Thoracic aorta (tissue), 2 donors: ENCODE measurements around the gene TIMM17A. TPM values are rescaled to one million over a fixed set of nuclear protein-coding genes. Genes with fewer than 3 reads are reported as not detected.

Experiments
- ATAC-seq: fragments of 150-250 bp; one replicate; pipeline ENCODE4 v1.8.0; 2017; ENCODE audit warnings: low read depth; ENCODE audit not compliant: insufficient number of reproducible peaks, low FRiP score
- DNase-seq: peaks from one replicate; pipeline ENCODE4 v3.0.0-alpha.2; 2020; ENCODE audit warnings: low spot score
- H3K27ac ChIP-seq, 2 donors: fragments of 200-600 bp; sonication (generic); 1 replicate in 1 of 2; 2 replicates in 1 of 2; pipeline ENCODE4 v1.5.1; 2016; ENCODE audit warnings: mild to moderate bottlenecking in 2 of 2, moderate library complexity in 2 of 2
- H3K27me3 ChIP-seq: fragments of 200-600 bp; sonication (generic); replicated peaks from 2 replicates; pipeline ENCODE4 v1.6.0; 2016; ENCODE audit warnings: mild to moderate bottlenecking; ENCODE audit not compliant: insufficient read depth
- H3K36me3 ChIP-seq: fragments of 200-600 bp; sonication (generic); one replicate; pipeline ENCODE4 v1.5.1; 2016
- H3K4me1 ChIP-seq, 2 donors: fragments of 200-600 bp; sonication (generic); 1 replicate in 1 of 2; 2 replicates in 1 of 2; pipeline versions ENCODE4 v1.5.1 to v1.6.0; 2016; ENCODE audit warnings: low read depth in 2 of 2, mild to moderate bottlenecking in 1 of 2; ENCODE audit not compliant: control insufficient read depth in 1 of 2
- H3K4me3 ChIP-seq: fragments of 200-600 bp; sonication (generic); 2 replicates; pipeline ENCODE4 v1.5.1; 2016; ENCODE audit warnings: mild to moderate bottlenecking
- H3K9me3 ChIP-seq: fragments of 200-600 bp; sonication (generic); 2 replicates; pipeline ENCODE4 v1.5.1; 2016
- total RNA-seq, 2 donors: library from RNA; depleted of rRNA; stranded (reverse); fragments of >200 nt; gene quantifications; one replicate each; pipeline versions ENCODE4 v1.1.0 to v1.2.3, GENCODE V29; 2016
- TF ChIP-seq, protein P1 (sequence below): fragments of 200-600 bp; sonication (generic); IDR thresholded peaks from one replicate; pipeline ENCODE4 v1.5.1; 2019; ENCODE audit warnings: antibody characterized with exemption

Gene TIMM17A
- total RNA-seq = 10 to 100 TPM; 29.6 to 44.7 TPM

DNA sequence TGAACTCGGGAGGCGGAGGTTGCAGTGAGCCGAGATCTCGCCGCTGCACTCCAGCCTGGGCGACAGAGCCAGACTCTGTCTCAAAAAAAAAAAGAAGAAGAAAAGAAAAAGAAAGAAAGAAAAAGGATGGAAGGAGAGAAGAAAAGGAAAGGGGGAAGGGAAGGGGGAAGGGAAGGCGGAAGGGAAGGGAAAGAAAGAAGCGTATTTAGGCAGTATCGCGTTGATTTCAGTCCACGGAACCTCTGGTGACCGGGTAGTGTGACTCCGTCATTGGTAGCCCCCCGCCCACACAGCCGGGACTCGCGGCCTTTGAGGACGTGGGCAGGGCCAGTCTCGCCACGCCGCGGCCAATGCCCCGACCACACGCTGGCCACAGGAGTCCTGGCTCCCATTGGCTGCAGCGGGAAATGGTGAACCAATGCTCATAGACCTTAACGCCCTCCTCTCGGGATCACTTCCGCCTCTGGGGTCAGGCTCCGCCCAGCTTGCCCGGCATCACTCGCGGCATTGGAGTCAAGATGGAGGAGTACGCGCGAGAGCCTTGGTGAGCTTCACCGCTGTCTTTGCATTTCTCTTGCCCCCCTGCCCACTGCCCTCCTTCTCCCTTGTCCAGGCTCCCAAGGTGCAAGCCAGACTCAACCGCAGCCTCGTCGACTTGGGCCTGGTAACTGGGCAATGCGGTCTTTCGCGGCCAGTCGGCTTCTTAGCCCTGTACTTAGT lies at the start of gene TIMM17A:
Gene TIMM17A, plus strand, starts transcription at position 495 of the 720 bp plus-strand sequence. Its CDS starts 24 bp downstream, at position 519.
- Histone ChIP-seq H3K4me1 (peaks cover 14 to 22% of the 10 kb centered on the region in 2 donors), H3K9me3 (no peaks in the 10 kb centered on the region), H3K27me3 (no peaks in the 10 kb centered on the region), H3K4me3 (peak within 1 kb of the TSS; percentile 72), H3K27ac (peak within 1 kb of the TSS; percentile 91 to 97), H3K36me3 (peaks cover 14% of the 10 kb centered on the region)
- ATAC-seq (peak; percentile 94), DNase-seq (peak; percentile 92)
- TF ChIP-seq, protein P1, sequence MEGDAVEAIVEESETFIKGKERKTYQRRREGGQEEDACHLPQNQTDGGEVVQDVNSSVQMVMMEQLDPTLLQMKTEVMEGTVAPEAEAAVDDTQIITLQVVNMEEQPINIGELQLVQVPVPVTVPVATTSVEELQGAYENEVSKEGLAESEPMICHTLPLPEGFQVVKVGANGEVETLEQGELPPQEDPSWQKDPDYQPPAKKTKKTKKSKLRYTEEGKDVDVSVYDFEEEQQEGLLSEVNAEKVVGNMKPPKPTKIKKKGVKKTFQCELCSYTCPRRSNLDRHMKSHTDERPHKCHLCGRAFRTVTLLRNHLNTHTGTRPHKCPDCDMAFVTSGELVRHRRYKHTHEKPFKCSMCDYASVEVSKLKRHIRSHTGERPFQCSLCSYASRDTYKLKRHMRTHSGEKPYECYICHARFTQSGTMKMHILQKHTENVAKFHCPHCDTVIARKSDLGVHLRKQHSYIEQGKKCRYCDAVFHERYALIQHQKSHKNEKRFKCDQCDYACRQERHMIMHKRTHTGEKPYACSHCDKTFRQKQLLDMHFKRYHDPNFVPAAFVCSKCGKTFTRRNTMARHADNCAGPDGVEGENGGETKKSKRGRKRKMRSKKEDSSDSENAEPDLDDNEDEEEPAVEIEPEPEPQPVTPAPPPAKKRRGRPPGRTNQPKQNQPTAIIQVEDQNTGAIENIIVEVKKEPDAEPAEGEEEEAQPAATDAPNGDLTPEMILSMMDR = no peak

DNA sequence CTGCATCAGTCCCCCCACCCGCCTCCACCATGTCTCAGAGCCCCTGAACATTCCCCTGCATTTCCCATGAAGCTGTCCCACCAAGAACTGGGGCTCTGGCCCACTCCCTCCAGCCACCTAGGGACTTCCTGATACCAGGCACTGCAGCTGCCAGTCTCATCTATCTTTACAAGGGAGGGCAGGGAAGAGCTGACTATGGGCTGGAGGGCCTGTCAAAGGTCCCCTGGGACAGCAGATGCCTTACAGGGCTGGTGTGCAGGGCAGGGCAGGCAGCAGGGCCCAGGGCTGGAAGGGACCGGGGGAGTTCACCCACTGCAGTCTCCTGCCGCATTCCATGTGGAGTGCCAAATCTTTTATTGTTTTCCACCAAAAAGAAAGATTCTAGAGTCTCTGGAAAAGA lies 49.0 kb upstream of the TIMM17A start:
- Histone ChIP-seq H3K36me3 (peaks cover 28% of the 10 kb centered on the region), H3K9me3 (no peaks in the 10 kb centered on the region), H3K4me3 (no peak overlapping the region), H3K27me3 (no peaks in the 10 kb centered on the region), H3K27ac (peak overlapping the region; percentile 97 to 99), H3K4me1 (peaks cover 63 to 94% of the 10 kb centered on the region in 2 donors)
- TF ChIP-seq, protein P1 = no peak
- DNase-seq = no peak
- no peak for ATAC-seq

DNA sequence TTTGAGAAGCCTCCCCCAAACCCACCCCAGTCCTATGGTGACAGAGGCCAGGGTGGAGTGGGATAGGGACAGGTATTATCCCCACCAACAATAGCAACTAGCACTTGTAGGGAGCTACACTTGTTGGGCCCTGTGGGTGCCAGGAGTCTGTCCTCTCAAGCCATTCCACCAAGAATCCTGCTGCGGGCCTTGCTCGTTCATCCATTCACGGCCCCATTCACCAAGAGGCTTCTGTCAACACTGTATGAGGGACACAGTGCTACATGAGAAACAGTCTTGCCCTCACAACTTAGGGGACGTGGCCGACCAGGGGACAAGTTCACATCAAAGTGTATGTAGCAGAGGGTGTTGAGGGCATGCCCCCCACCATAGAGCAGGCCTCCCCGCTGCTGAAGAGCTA lies 47.7 kb upstream of the TIMM17A start:
- H3K27me3 ChIP-seq = no peaks in the 10 kb centered on the region
- peak overlapping the region; percentile 97 to 99 for H3K27ac ChIP-seq
- H3K9me3 ChIP-seq = no peaks in the 10 kb centered on the region
- peaks cover 64 to 98% of the 10 kb centered on the region in 2 donors for H3K4me1 ChIP-seq
- H3K36me3 ChIP-seq = peaks cover 38% of the 10 kb centered on the region
- ATAC-seq = no peak
- no peak overlapping the region for H3K4me3 ChIP-seq
- DNase-seq = no peak
- TF ChIP-seq, protein P1 = no peak

DNA sequence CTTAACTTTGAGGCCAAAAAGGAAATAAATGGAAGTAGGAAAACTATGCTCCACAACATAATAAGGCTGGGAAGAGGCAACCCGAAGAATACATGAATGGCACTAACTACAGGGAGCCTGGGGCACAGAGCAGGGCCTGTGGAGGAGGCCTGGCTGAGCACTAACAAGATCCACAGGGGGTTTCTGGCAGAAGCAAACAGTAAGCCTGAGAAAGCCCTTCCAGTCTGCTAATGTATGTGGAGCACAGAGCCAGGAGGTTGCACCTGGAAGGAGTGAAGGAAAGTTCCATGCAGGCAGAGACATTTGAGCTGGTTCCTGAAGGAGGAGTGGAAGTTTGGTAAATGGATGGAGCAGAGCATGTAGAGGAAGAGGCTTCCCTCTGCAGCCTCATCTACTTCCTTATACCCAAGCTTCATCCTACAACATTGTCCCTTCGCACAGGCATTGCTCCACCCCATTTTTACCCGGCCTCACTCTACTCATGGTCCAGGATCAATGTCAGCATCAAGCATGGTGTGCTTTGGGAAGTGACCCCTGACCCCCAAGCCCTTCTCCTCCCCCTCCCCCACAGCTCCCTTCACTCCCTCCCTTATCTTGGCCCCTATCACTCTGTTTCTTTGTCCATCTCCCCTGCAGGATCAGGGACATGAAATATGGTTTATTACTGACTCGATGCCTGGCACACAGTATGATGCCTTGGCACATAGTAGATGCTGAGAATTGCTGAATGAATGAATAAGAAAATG lies 43.3 kb upstream of the TIMM17A start:
- ATAC-seq = no peak
- Histone ChIP-seq H3K9me3 (no peaks in the 10 kb centered on the region), H3K4me1 (peaks cover 68 to 99% of the 10 kb centered on the region in 2 donors), H3K27me3 (no peaks in the 10 kb centered on the region), H3K27ac (peak overlapping the region; percentile 97 to 99), H3K4me3 (no peak overlapping the region), H3K36me3 (peaks cover 38% of the 10 kb centered on the region)
- no peak for DNase-seq
- TF ChIP-seq, protein P1 = no peak

DNA sequence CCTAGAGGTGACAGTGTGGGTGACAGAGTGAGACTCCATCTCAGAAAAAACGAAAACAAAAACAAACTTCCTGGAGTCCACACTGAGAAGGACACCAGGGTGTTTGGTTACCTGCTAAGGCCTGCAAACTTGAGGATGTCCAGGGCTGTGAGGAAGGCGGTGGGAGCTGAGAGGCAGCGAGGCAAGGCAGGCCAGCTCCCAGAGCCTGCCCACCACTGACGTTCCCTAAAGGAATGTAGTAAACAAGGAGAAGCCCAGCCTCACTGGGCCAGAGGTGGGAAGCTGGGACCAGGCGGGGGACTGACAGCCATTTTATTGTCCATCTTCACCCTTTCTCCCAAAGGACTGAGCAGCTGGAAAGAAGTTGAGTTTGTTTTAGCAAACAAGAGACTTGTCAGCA lies 42.5 kb upstream of the TIMM17A start:
- peaks cover 69 to 99% of the 10 kb centered on the region in 2 donors for H3K4me1 ChIP-seq
- DNase-seq = no peak

More for the DNA sequence above, 42.5 kb upstream of the TIMM17A start:
- no peaks in the 10 kb centered on the region for H3K27me3 ChIP-seq
- H3K9me3 ChIP-seq = no peaks in the 10 kb centered on the region
- TF ChIP-seq, protein P1 = no peak
- peak; percentile 21 for ATAC-seq
- peaks cover 38% of the 10 kb centered on the region for H3K36me3 ChIP-seq
- peak overlapping the region; percentile 14 for H3K4me3 ChIP-seq
- peak overlapping the region; percentile 97 to 99 for H3K27ac ChIP-seq
